Measurements from ENCODE around the gene DLG1.

The DLG1 gene

GRCh38 chr3:197298341-197298944 lies at the start of gene DLG1:
DLG1 (minus strand) TSS chr3:197298612; CDS start chr3:197297204, 1,408 bp downstream.
- peak; percentile 80 for DNase-seq

GRCh38 chr3:197348014-197348413 lies 49.6 kb upstream of the DLG1 start:
- DNase-seq: no peak

- DNase-seq: no peak
Measured at GRCh38 chr3:197345390-197345789, 47.0 kb upstream of the DLG1 start.

- DNase-seq: no peak
Measured at GRCh38 chr3:197344582-197345318, 46.3 kb upstream of the DLG1 start.

GRCh38 chr3:197343656-197344408 lies 45.4 kb upstream of the DLG1 start:
- DNase-seq: no peak

GRCh38 chr3:197343111-197343510 lies 44.7 kb upstream of the DLG1 start:
- DNase-seq: no peak

GRCh38 chr3:197340521-197340871 lies 42.1 kb upstream of the DLG1 start:
- no peak for DNase-seq

- DNase-seq: no peak
Measured at GRCh38 chr3:197339841-197340520, 41.6 kb upstream of the DLG1 start.

- DNase-seq: no peak
Measured at GRCh38 chr3:197338586-197338985, 40.2 kb upstream of the DLG1 start.

GRCh38 chr3:197337656-197338055 lies 39.2 kb upstream of the DLG1 start:
- no peak for DNase-seq

- DNase-seq: no peak
Measured at GRCh38 chr3:197337214-197337613, 38.8 kb upstream of the DLG1 start.

- DNase-seq: no peak
Measured at GRCh38 chr3:197336348-197336747, 37.9 kb upstream of the DLG1 start.

- no peak for DNase-seq
Measured at GRCh38 chr3:197335428-197336132, 37.2 kb upstream of the DLG1 start.

GRCh38 chr3:197333901-197334639 lies 35.7 kb upstream of the DLG1 start:
- no peak for DNase-seq

GRCh38 chr3:197331131-197331530 lies 32.7 kb upstream of the DLG1 start:
- no peak for DNase-seq

GRCh38 chr3:197329382-197329781 lies 31.0 kb upstream of the DLG1 start:
- no peak for DNase-seq

GRCh38 chr3:197328198-197328597 lies 29.8 kb upstream of the DLG1 start:
- no peak for DNase-seq

- DNase-seq: no peak
Measured at GRCh38 chr3:197327701-197328100, 29.3 kb upstream of the DLG1 start.

GRCh38 chr3:197325773-197326172 lies 27.4 kb upstream of the DLG1 start:
- DNase-seq: no peak

- no peak for DNase-seq
Measured at GRCh38 chr3:197322149-197322548, 23.7 kb upstream of the DLG1 start.

GRCh38 chr3:197320582-197320981 lies 22.2 kb upstream of the DLG1 start:
- DNase-seq: no peak

All from NCI-H446 treated with DMSO at 0.1 percent for 48 hours (cell line).